CD14-positive monocyte (primary cell): Measurements from ENCODE around the gene PRLR. TPM values are rescaled to one million over a fixed set of nuclear protein-coding genes. Genes with fewer than 3 reads are reported as not detected.

Experiments
- DNase-seq, 3 donors: peaks; one replicate each; pipeline ENCODE4 v3.0.0-alpha.2; 2011 to 2022
- H2AFZ ChIP-seq: 2 replicates; pipeline ENCODE4 v1.6.0; 2012; ENCODE audit warnings: mild to moderate bottlenecking, low read depth, low read length, inconsistent platforms; ENCODE audit not compliant: insufficient read depth, poor library complexity, severe bottlenecking
- H3K27ac ChIP-seq, 2 donors: 1 replicate in 1 of 2; 2 replicates in 1 of 2; pipeline ENCODE4 v1.5.1; 2012 to 2013; ENCODE audit warnings: low read length in 2 of 2, control low read depth in 1 of 2, inconsistent platforms in 1 of 2, low read depth in 1 of 2, mild to moderate bottlenecking in 1 of 2
- H3K27me3 ChIP-seq, 2 donors: one replicate each; pipeline versions ENCODE4 v1.6.0 to v1.6.1; 2011 to 2013; ENCODE audit warnings: low read length in 2 of 2; ENCODE audit not compliant: control insufficient read depth in 2 of 2, insufficient read depth in 2 of 2
- H3K36me3 ChIP-seq, 2 donors: replicated peaks in 1 of 2; 1 replicate in 1 of 2; 2 replicates in 1 of 2; pipeline versions ENCODE4 v1.5.1 to v1.6.1; 2012 to 2013; ENCODE audit warnings: low read length in 2 of 2, control low read depth in 1 of 2, inconsistent platforms in 1 of 2, mild to moderate bottlenecking in 1 of 2; ENCODE audit not compliant: insufficient read depth in 2 of 2, control insufficient read depth in 1 of 2
- H3K4me1 ChIP-seq, 2 donors: 1 replicate in 1 of 2; 2 replicates in 1 of 2; pipeline versions ENCODE4 v1.5.1 to v1.6.1; 2012 to 2013; ENCODE audit warnings: low read length in 2 of 2, control low read depth in 1 of 2, inconsistent platforms in 1 of 2, mild to moderate bottlenecking in 1 of 2, moderate library complexity in 1 of 2; ENCODE audit not compliant: insufficient read depth in 2 of 2, control insufficient read depth in 1 of 2
- H3K4me2 ChIP-seq: replicated peaks from 2 replicates; pipeline ENCODE3; 2012; ENCODE audit warnings: low read length, moderate library complexity, mild to moderate bottlenecking; ENCODE audit not compliant: poor library complexity, severe bottlenecking; ENCODE audit errors: extremely low read depth
- H3K4me3 ChIP-seq, 3 experiments: fragments of 200-600 bp in 1 of 3; sonication (generic) in 1 of 3; replicated peaks in 1 of 3; 1 replicate in 2 of 3; 2 replicates in 1 of 3; pipeline ENCODE4 v1.5.1; 2011 to 2013; ENCODE audit warnings: low read length in 3 of 3, mild to moderate bottlenecking in 3 of 3, control low read depth in 2 of 3, low read depth in 2 of 3, inconsistent platforms in 1 of 3, moderate library complexity in 1 of 3
- H3K79me2 ChIP-seq: 2 replicates; pipeline ENCODE4 v1.6.0; 2012; ENCODE audit warnings: mild to moderate bottlenecking, control low read depth, inconsistent platforms, low read length, moderate library complexity; ENCODE audit not compliant: insufficient read depth
- H3K9ac ChIP-seq: 2 replicates; pipeline ENCODE4 v1.6.0; 2017; ENCODE audit warnings: low read length, mild to moderate bottlenecking; ENCODE audit not compliant: insufficient read depth, poor library complexity, severe bottlenecking
- H3K9me3 ChIP-seq, 2 donors: replicated peaks in 1 of 2; 1 replicate in 1 of 2; 2 replicates in 1 of 2; pipeline versions ENCODE4 v1.5.1 to v1.6.1; 2012 to 2013; ENCODE audit warnings: low read length in 2 of 2, control low read depth in 1 of 2; ENCODE audit not compliant: control insufficient read depth in 1 of 2, insufficient read depth in 1 of 2
- H4K20me1 ChIP-seq: 2 replicates; pipeline ENCODE4 v1.6.0; 2012; ENCODE audit warnings: mild to moderate bottlenecking, low read length, control low read depth, moderate library complexity; ENCODE audit not compliant: insufficient read depth
- H3K27ac Mint-ChIP-seq, 7 donors: one replicate each; pipeline ENCODE4 v1.8.0; 2020; ENCODE audit warnings: mild to moderate bottlenecking in 7 of 7, mixed read lengths in 7 of 7, moderate library complexity in 6 of 7, inconsistent platforms in 2 of 7
- H3K27me3 Mint-ChIP-seq, 3 donors: one replicate each; pipeline ENCODE4 v1.8.0; 2021 to 2022; ENCODE audit warnings: low read depth in 3 of 3, mild to moderate bottlenecking in 3 of 3, mixed read lengths in 3 of 3, moderate library complexity in 3 of 3, inconsistent platforms in 1 of 3
- H3K36me3 Mint-ChIP-seq, 2 donors: one replicate each; pipeline ENCODE4 v1.8.0; 2020; ENCODE audit warnings: mixed read lengths in 2 of 2, inconsistent platforms in 1 of 2, mild to moderate bottlenecking in 1 of 2
- H3K4me1 Mint-ChIP-seq: one replicate; pipeline ENCODE4 v1.8.0; 2020; ENCODE audit warnings: mild to moderate bottlenecking, mixed read lengths
- H3K4me3 Mint-ChIP-seq, 2 donors: one replicate each; pipeline ENCODE4 v1.8.0; 2020; ENCODE audit warnings: mild to moderate bottlenecking in 2 of 2, mixed read lengths in 2 of 2, moderate library complexity in 1 of 2
- H3K9me3 Mint-ChIP-seq, 7 donors: one replicate each; pipeline ENCODE4 v1.8.0; 2020 to 2022; ENCODE audit warnings: mixed read lengths in 7 of 7, mild to moderate bottlenecking in 6 of 7, moderate library complexity in 6 of 7, inconsistent platforms in 2 of 7
- WGBS: methylation state at CpG from one replicate; pipeline ENCODE4 v1.1.5; 2013; ENCODE audit warnings: missing lambda C conversion rate; ENCODE audit not compliant: insufficient coverage; 5-methylcytosine and 5-hydroxymethylcytosine counted together
- intact Hi-C, 2 donors: fragments of 100-400 bp; cut with micrococcal nuclease; formaldehyde crosslinking; loops; one replicate each; pipeline versions ENCODE4 v1.15.0 to v1.15.1; 2023
- polyA plus RNA-seq, 3 donors: library from polyadenylated mRNA; depleted of rRNA in 1 of 3; unstranded in 2 of 3; stranded (reverse) in 1 of 3; fragments of 300-500 nt in 2 of 3; fragments of >200 nt in 1 of 3; fragmentation: Illumina TruSeq in 2 of 3; gene quantifications; 1 replicate in 2 of 3; 2 replicates in 1 of 3; pipeline ENCODE4 v1.2.3, GENCODE V29; 2012 to 2021
- TF ChIP-seq, protein P1 (sequence below): fragments of 200-600 bp; IDR thresholded peaks from one replicate; pipeline ENCODE4 v1.8.0; 2022; ENCODE audit warnings: antibody characterized with exemption, mild to moderate bottlenecking

PRLR gene
- polyA plus RNA-seq, 3 donors: 0.12 to 1.7 (median 0.88) TPM

DNA sequence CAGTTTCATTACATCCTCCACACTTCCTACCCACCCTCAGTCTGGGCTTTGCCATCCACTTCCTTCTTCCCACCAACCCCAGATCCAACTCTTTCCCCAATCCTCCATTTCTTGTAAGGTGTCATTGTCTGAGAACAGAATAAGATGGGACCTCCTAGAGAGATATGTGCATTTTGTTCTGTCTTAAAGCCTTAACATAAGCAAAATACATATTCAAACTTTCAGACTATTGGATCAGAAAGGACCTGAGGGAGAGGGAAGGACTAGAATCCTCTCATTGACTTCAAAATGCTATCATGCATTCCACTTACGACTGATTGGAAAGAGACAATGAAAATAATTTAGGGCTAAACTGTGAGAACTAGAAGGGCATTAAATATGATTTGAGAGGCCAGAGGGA is 225.5 kb downstream of the PRLR start:
- H3K36me3 ChIP-seq: no peaks in the 10 kb centered on the region
- Mint-ChIP-seq H3K27ac (no peak overlapping the region), H3K4me3 (no peak overlapping the region), H3K36me3 (no peaks in the 10 kb centered on the region), H3K9me3 (peaks cover 0 to 6% (median 2%) of the 10 kb centered on the region in 7 donors), H3K4me1 (no peaks in the 10 kb centered on the region), H3K27me3 (peaks cover 4 to 14% (median 8%) of the 10 kb centered on the region in 3 donors)
- no peaks in the 10 kb centered on the region for H3K4me1 ChIP-seq
- no peak overlapping the region for H3K27ac ChIP-seq
- no peak overlapping the region for H3K9ac ChIP-seq
- no peak overlapping the region for H2AFZ ChIP-seq
- no peaks in the 10 kb centered on the region for H4K20me1 ChIP-seq
- H3K27me3 ChIP-seq: peaks cover 0 to 2% of the 10 kb centered on the region in 2 donors
- no peaks in the 10 kb centered on the region for H3K79me2 ChIP-seq
- DNase-seq: no peak
- intact Hi-C loops: no loop called here
- H3K4me3 ChIP-seq: no peak overlapping the region
- WGBS: 100% methylated on average over 1 of the region's 1 CpG
- H3K4me2 ChIP-seq: no peak overlapping the region
- TF ChIP-seq, protein P1, sequence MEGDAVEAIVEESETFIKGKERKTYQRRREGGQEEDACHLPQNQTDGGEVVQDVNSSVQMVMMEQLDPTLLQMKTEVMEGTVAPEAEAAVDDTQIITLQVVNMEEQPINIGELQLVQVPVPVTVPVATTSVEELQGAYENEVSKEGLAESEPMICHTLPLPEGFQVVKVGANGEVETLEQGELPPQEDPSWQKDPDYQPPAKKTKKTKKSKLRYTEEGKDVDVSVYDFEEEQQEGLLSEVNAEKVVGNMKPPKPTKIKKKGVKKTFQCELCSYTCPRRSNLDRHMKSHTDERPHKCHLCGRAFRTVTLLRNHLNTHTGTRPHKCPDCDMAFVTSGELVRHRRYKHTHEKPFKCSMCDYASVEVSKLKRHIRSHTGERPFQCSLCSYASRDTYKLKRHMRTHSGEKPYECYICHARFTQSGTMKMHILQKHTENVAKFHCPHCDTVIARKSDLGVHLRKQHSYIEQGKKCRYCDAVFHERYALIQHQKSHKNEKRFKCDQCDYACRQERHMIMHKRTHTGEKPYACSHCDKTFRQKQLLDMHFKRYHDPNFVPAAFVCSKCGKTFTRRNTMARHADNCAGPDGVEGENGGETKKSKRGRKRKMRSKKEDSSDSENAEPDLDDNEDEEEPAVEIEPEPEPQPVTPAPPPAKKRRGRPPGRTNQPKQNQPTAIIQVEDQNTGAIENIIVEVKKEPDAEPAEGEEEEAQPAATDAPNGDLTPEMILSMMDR: no peak
- no peaks in the 10 kb centered on the region for H3K9me3 ChIP-seq

DNA sequence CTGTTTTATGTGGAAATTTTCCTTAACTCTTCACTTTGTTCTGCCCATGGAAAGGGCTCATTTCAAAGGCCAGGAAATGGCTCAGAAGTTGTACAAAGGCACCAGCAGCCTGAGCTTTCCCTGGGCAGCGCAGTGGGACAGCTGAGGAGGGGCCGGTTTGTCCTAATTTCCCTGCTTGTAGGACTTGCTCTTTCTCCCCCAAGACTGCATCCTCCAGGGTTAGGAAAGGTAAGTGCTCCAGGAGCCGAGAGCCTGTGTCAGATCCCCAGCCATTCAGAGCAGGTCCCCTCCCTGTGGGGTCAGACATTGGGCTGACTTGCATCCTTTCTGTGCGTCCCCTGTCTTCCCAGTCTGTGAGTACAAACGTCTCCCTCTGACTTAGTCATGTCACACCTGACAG is 226.1 kb downstream of the PRLR start:
- Histone ChIP-seq H3K4me1 (no peaks in the 10 kb centered on the region), H3K9me3 (no peaks in the 10 kb centered on the region), H3K36me3 (no peaks in the 10 kb centered on the region), H4K20me1 (no peaks in the 10 kb centered on the region), H2AFZ (no peak overlapping the region), H3K4me3 (no peak overlapping the region), H3K27ac (no peak overlapping the region), H3K9ac (no peak overlapping the region), H3K4me2 (no peak overlapping the region), H3K27me3 (peaks cover 0 to 2% of the 10 kb centered on the region in 2 donors), H3K79me2 (no peaks in the 10 kb centered on the region)
- intact Hi-C loops: no loop called here
- Mint-ChIP-seq H3K4me3 (no peak overlapping the region), H3K27ac (no peak overlapping the region), H3K4me1 (no peaks in the 10 kb centered on the region), H3K9me3 (peaks cover 0 to 6% (median 2%) of the 10 kb centered on the region in 7 donors), H3K27me3 (peaks cover 4 to 14% (median 10%) of the 10 kb centered on the region in 3 donors), H3K36me3 (no peaks in the 10 kb centered on the region)
- WGBS: 100% methylated on average over 3 of the region's 5 CpGs
- no peak for DNase-seq
- TF ChIP-seq, protein P1: no peak
